H1 (cell line): Measurements from ENCODE around the gene TCFL5. TPM values are rescaled to one million over a fixed set of nuclear protein-coding genes. Genes with fewer than 3 reads are reported as not detected.

Experiments
- CTCF ChIA-PET: fragments of 300-600 bp; sonication (Branson Sonifier 250); formaldehyde crosslinking; loops from one replicate; lab custom pipeline; 2021; ENCODE audit not compliant: partially characterized antibody; lab: Charles Lee
- POLR2A ChIA-PET: fragments of 300-600 bp; sonication (Branson Sonifier 250); formaldehyde crosslinking; loops from one replicate; lab custom pipeline; 2021; ENCODE audit warnings: inconsistent platforms; ENCODE audit not compliant: partially characterized antibody; lab: Charles Lee
- DNase-seq, 2 experiments: peaks; one replicate each; pipeline versions ENCODE4 v3.0.0 to v3.0.0-alpha.2; 2010 to 2022; ENCODE audit warnings: low spot score in 2 of 2, low read depth in 1 of 2, mixed read lengths in 1 of 2
- FAIRE-seq: peaks from 2 replicates; lab custom pipeline; 2011; peaks lifted over from hg19 to GRCh38; lab: Jason Lieb, UNC
- H2AFZ ChIP-seq: 2 replicates; pipeline ENCODE4 v1.8.1; 2012; ENCODE audit warnings: low read length, inconsistent platforms
- H2AK5ac ChIP-seq: 2 replicates; pipeline ENCODE4 v1.6.1; 2013; ENCODE audit warnings: low read depth, low read length
- H2BK120ac ChIP-seq: replicated peaks from 2 replicates; pipeline ENCODE3; 2013; ENCODE audit warnings: low read depth, low read length, inconsistent platforms
- H2BK12ac ChIP-seq: 2 replicates; pipeline ENCODE4 v1.6.1; 2013; ENCODE audit warnings: low read depth, low read length
- H2BK15ac ChIP-seq: 2 replicates; pipeline ENCODE4 v1.6.1; 2013; ENCODE audit warnings: low read length
- H2BK20ac ChIP-seq: 2 replicates; pipeline ENCODE4 v1.6.1; 2013; ENCODE audit warnings: low read length
- H2BK5ac ChIP-seq: 2 replicates; pipeline ENCODE4 v1.6.1; 2013; ENCODE audit warnings: low read depth, low read length
- H3K14ac ChIP-seq: 2 replicates; pipeline ENCODE4 v1.6.1; 2013; ENCODE audit warnings: inconsistent platforms; ENCODE audit not compliant: insufficient read length
- H3K18ac ChIP-seq: 2 replicates; pipeline ENCODE4 v1.6.1; 2013; ENCODE audit warnings: low read length; ENCODE audit errors: extremely low read depth
- H3K23ac ChIP-seq: 2 replicates; pipeline ENCODE4 v1.6.1; 2013; ENCODE audit warnings: inconsistent platforms; ENCODE audit not compliant: insufficient read length
- H3K23me2 ChIP-seq: 2 replicates; pipeline ENCODE4 v1.6.1; 2013; ENCODE audit warnings: low read depth, low read length
- H3K27ac ChIP-seq: 2 replicates; pipeline ENCODE4 v1.6.1; 2011; ENCODE audit warnings: low read depth, low read length, inconsistent platforms
- H3K27me3 ChIP-seq, 4 experiments: replicated peaks in 1 of 4; 1 replicate in 1 of 4; 2 replicates in 3 of 4; pipeline versions ENCODE4 v1.6.1 to v1.8.1; 2011 to 2013; ENCODE audit warnings: low read length in 3 of 4, mild to moderate bottlenecking in 3 of 4, inconsistent platforms in 2 of 4, mixed read lengths in 2 of 4, moderate library complexity in 1 of 4; ENCODE audit not compliant: control insufficient read depth in 3 of 4, insufficient read depth in 3 of 4; ENCODE audit errors: extremely low read depth in 1 of 4
- H3K36me3 ChIP-seq, 4 experiments: 2 replicates each; pipeline versions ENCODE4 v1.6.1 to v1.8.1; 2011 to 2013; ENCODE audit warnings: mild to moderate bottlenecking in 4 of 4, low read length in 3 of 4, moderate library complexity in 2 of 4, control low read depth in 1 of 4, inconsistent platforms in 1 of 4; ENCODE audit not compliant: insufficient read depth in 4 of 4, control insufficient read depth in 2 of 4
- H3K4ac ChIP-seq: replicated peaks from 2 replicates; pipeline ENCODE3; 2013; ENCODE audit warnings: low read length, low read depth, mixed read lengths, inconsistent platforms; ENCODE audit not compliant: insufficient read length
- H3K4me1 ChIP-seq, 4 experiments: replicated peaks in 1 of 4; 1 replicate in 1 of 4; 2 replicates in 3 of 4; pipeline versions ENCODE4 v1.6.1 to v1.8.1; 2011 to 2013; ENCODE audit warnings: low read length in 3 of 4, inconsistent platforms in 2 of 4, mixed read lengths in 1 of 4; ENCODE audit not compliant: insufficient read depth in 4 of 4, control insufficient read depth in 3 of 4
- H3K4me2 ChIP-seq, 2 experiments: 2 replicates each; pipeline versions ENCODE4 v1.6.1 to v1.8.1; 2011 to 2013; ENCODE audit warnings: low read depth in 2 of 2, low read length in 2 of 2, control low read depth in 1 of 2, inconsistent platforms in 1 of 2, mild to moderate bottlenecking in 1 of 2; ENCODE audit not compliant: insufficient read depth in 1 of 2
- H3K4me3 ChIP-seq, 4 experiments: fragments of 200-600, 300-600 bp in 1 of 4; sonication (generic), shearing (Covaris generic), sonication (Bioruptor Twin) in 1 of 4; 2 replicates each; pipeline versions ENCODE4 v1.5.1 to v1.8.1; 2011 to 2016; ENCODE audit warnings: low read length in 4 of 4, low read depth in 3 of 4, control low read depth in 2 of 4, inconsistent platforms in 2 of 4, mild to moderate bottlenecking in 2 of 4, mixed read lengths in 1 of 4, moderate library complexity in 1 of 4; ENCODE audit not compliant: insufficient read depth in 2 of 4; ENCODE audit errors: extremely low read depth in 1 of 4
- H3K56ac ChIP-seq: replicated peaks from 2 replicates; pipeline ENCODE3; 2013; ENCODE audit warnings: low read depth, mild to moderate bottlenecking, mixed read lengths, low read length, inconsistent platforms; ENCODE audit not compliant: insufficient read length
- H3K79me1 ChIP-seq: 2 replicates; pipeline ENCODE4 v1.6.1; 2013; ENCODE audit warnings: low read depth, low read length, control low read depth
- H3K79me2 ChIP-seq, 2 experiments: 2 replicates each; pipeline versions ENCODE4 v1.6.1 to v1.8.1; 2012 to 2013; ENCODE audit warnings: low read length in 2 of 2, mild to moderate bottlenecking in 2 of 2, inconsistent platforms in 1 of 2; ENCODE audit not compliant: insufficient read depth in 2 of 2, control insufficient read depth in 1 of 2
- H3K9ac ChIP-seq, 4 experiments: replicated peaks in 1 of 4; 1 replicate in 1 of 4; 2 replicates in 3 of 4; pipeline versions ENCODE4 v1.6.1 to v1.8.1; 2011 to 2013; ENCODE audit warnings: low read depth in 3 of 4, low read length in 3 of 4, control low read depth in 2 of 4, mild to moderate bottlenecking in 2 of 4, moderate library complexity in 2 of 4, inconsistent platforms in 1 of 4; ENCODE audit errors: extremely low read depth in 1 of 4
- H3K9me3 ChIP-seq, 2 experiments: 2 replicates each; pipeline versions ENCODE4 v1.6.1 to v1.8.1; 2012 to 2013; ENCODE audit warnings: mild to moderate bottlenecking in 2 of 2, moderate library complexity in 2 of 2, control low read depth in 1 of 2, inconsistent platforms in 1 of 2, low read depth in 1 of 2, low read length in 1 of 2, mixed read lengths in 1 of 2; ENCODE audit not compliant: insufficient read depth in 2 of 2
- H4K20me1 ChIP-seq, 2 experiments: replicated peaks in 1 of 2; 2 replicates each; pipeline versions ENCODE3 to v1.8.1; 2011 to 2013; ENCODE audit warnings: inconsistent platforms in 2 of 2, low read length in 2 of 2, mild to moderate bottlenecking in 1 of 2; ENCODE audit not compliant: insufficient read depth in 2 of 2, control insufficient read depth in 1 of 2
- H4K5ac ChIP-seq: 2 replicates; pipeline ENCODE4 v1.6.1; 2013; ENCODE audit warnings: low read length, low read depth, mixed read lengths, inconsistent platforms; ENCODE audit not compliant: insufficient read length
- H4K8ac ChIP-seq: 2 replicates; pipeline ENCODE4 v1.8.0; 2013; ENCODE audit warnings: mild to moderate bottlenecking, moderate library complexity, low read length, inconsistent platforms; ENCODE audit not compliant: insufficient read depth; ENCODE audit errors: extremely low read depth
- H4K91ac ChIP-seq: replicated peaks from 2 replicates; pipeline ENCODE3; 2013; ENCODE audit warnings: low read length, mixed read lengths, inconsistent platforms; ENCODE audit not compliant: insufficient read length
- BRCA1 ChIP-seq: IDR thresholded peaks from 2 replicates; pipeline ENCODE4 v1.6.1; 2012; ENCODE audit warnings: low read depth, low read length, improper control_type of control experiment
- CTCF ChIP-seq, 3 experiments: IDR thresholded peaks; 1 replicate in 2 of 3; 2 replicates in 1 of 3; pipeline versions ENCODE4 v1.5.1 to v1.6.1; 2011; ENCODE audit warnings: low read length in 3 of 3, mild to moderate bottlenecking in 3 of 3, inconsistent platforms in 2 of 3, low read depth in 1 of 3, moderate library complexity in 1 of 3; ENCODE audit not compliant: insufficient read depth in 1 of 3; ENCODE audit errors: control extremely low read depth in 1 of 3
- NANOG ChIP-seq: IDR thresholded peaks from 2 replicates; pipeline ENCODE4 v1.6.1; 2011; ENCODE audit warnings: low read length, low read depth, mild to moderate bottlenecking, inconsistent platforms; ENCODE audit not compliant: insufficient read depth, poor library complexity, severe bottlenecking
- RNF2 ChIP-seq: fragments of 200-900, 300-1000 bp; sonication (generic); IDR thresholded peaks from 2 replicates; pipeline ENCODE4 v1.7.1; 2016; ENCODE audit warnings: borderline replicate concordance, low read depth, mild to moderate bottlenecking, antibody characterized with exemption, low read length; ENCODE audit not compliant: poor library complexity, severe bottlenecking; ENCODE audit errors: missing control alignments
- SAP30 ChIP-seq: fragments of 300-600 bp; sonication (generic); IDR thresholded peaks from 2 replicates; pipeline ENCODE4 v1.7.1; 2012; ENCODE audit warnings: low read length, moderate library complexity, mild to moderate bottlenecking, inconsistent platforms; ENCODE audit not compliant: insufficient read depth, insufficient replicate concordance
- SIX5 ChIP-seq: IDR thresholded peaks from 2 replicates; pipeline ENCODE4 v1.6.1; 2011; ENCODE audit warnings: mild to moderate bottlenecking, low read depth, low read length
- WGBS, 2 experiments: shearing (Covaris generic) in 1 of 2; methylation state at CpG; one replicate each; pipeline versions ENCODE4 v1.1.6 to v1.1.7; 2013 to 2015; ENCODE audit warnings: low lambda C conversion rate in 2 of 2, mixed read lengths in 2 of 2, inconsistent platforms in 1 of 2, low coverage in 1 of 2, missing lambda C conversion rate in 1 of 2; ENCODE audit not compliant: insufficient replicate concordance in 2 of 2, insufficient coverage in 1 of 2, insufficient read length in 1 of 2; ENCODE audit errors: extremely low coverage in 1 of 2, missing lambda C conversion rate in 1 of 2; 5-methylcytosine and 5-hydroxymethylcytosine counted together
- polyA plus RNA-seq, 7 experiments: library from polyadenylated mRNA; depleted of rRNA in 3 of 7; stranded (reverse) in 5 of 7; unstranded in 2 of 7; fragments of >200 nt in 5 of 7; fragments of 200-250 nt in 2 of 7; gene quantifications; 1 replicate in 5 of 7; 2 replicates in 1 of 7; 4 replicates in 1 of 7; pipeline versions ENCODE4 v1.2.1 to v1.2.3, GENCODE V29; 2011 to 2013; ENCODE audit warnings: missing spikeins in 2 of 7, mixed read lengths in 2 of 7
- total RNA-seq: library from RNA; stranded (reverse); fragmentation: NEBNext Ultra II Directional; extraction: Animal tissue kit (Norgen Biotek cat#: 25700); gene quantifications from 2 replicates; pipeline ENCODE4 v1.2.1, GENCODE V29; 2021

TCFL5 gene
- total and polyA plus RNA-seq, 2 of the 8 experiments (the other 6 are each of a cell fraction or from before 2014, with no cell fraction given) = 6.2 to 15.0 TPM

GRCh38 chr20:62880147-62880934 is 18.7 kb upstream of the TCFL5 start:
- Histone ChIP-seq H3K23ac (no peak overlapping the region), H4K91ac (no peak overlapping the region), H3K79me1 (peaks cover 3% of the 10 kb centered on the region; the same call in 1 of the 2 replicates), H2BK15ac (no peak overlapping the region), H4K5ac (no peak overlapping the region), H3K4me1 (peaks cover 0 to 13% (median 10%) of the 10 kb centered on the region in 4 experiments; a peak in 5 of 7 replicates), H3K14ac (no peak overlapping the region), H2AFZ (no peak overlapping the region), H2AK5ac (no peak overlapping the region), H3K4ac (no peak overlapping the region), H3K79me2 (no peaks in the 10 kb centered on the region), H4K20me1 (peaks cover 2 to 8% of the 10 kb centered on the region in 2 experiments), H3K9ac (no peak overlapping the region), H3K18ac (no peak overlapping the region), H3K4me2 (no peak overlapping the region), H2BK20ac (no peak overlapping the region)
- CTCF ChIA-PET = interaction anchor here (0.9 kb wide), 1 partner anchor 10 kb away, joined by 4 read pairs; no protein-coding TSS in a partner anchor
- WGBS, 2 experiments = 93% methylated on average over 35 of the region's 37 CpGs; no CpG with 5 or more reads in 1 of the 2 experiments
- no peak for FAIRE-seq
- POLR2A ChIA-PET = interaction anchor here (0.9 to 1.8 kb wide), 2 partner anchors 18 to 47 kb away, joined by 3 to 6 read pairs; no protein-coding TSS in a partner anchor
- DNase-seq = no peak
- TF ChIP-seq SAP30 (no peak), CTCF (IDR thresholded peaks at IDR 0.05; ENCODE audit: control extremely low read depth in 1 of 3, insufficient read depth in 1 of 3, low read depth in 1 of 3, low read length in 3 of 3) (no peak), SIX5 (no peak), NANOG (no peak), BRCA1 (no peak), RNF2 (no peak)
- TF ChIP-seq, all 59 proteins: peak for 0
- Histone ChIP-seq H3K27me3 (no peaks in the 10 kb centered on the region), H3K36me3 (0 out of 8 replicates have a peak, but pooled peaks cover 0 to 3% (median 0%) of the 10 kb centered on the region in 4 experiments), H2BK12ac (no peak overlapping the region), H2BK5ac (no peak overlapping the region), H4K8ac (no peak overlapping the region; the same call in 1 of the 2 replicates), H3K56ac (no peak overlapping the region), H3K23me2 (no peaks in the 10 kb centered on the region; the same call in 1 of the 2 replicates), H3K4me3 (no peak overlapping the region), H3K27ac (no peak overlapping the region), H3K9me3 (no peaks in the 10 kb centered on the region; a peak in 1 of 4 replicates), H2BK120ac (no peak overlapping the region)
